GM19193 (cell line): Measurements from ENCODE around the gene HOXA9.

Source experiments
- POLR2A ChIP-seq: IDR thresholded peaks from 4 replicates; pipeline ENCODE4 v1.6.1; 2011; ENCODE audit not compliant: insufficient read depth, insufficient read length; ENCODE audit errors: extremely low read depth

Gene HOXA9

GRCh38 chr7:27169658-27170425 lies 4.5 kb upstream of the HOXA9 start:
- TF ChIP-seq POLR2A, result no peak

GRCh38 chr7:27168265-27168947 lies 3.1 kb upstream of the HOXA9 start:
- TF ChIP-seq POLR2A, result no peak

DNA sequence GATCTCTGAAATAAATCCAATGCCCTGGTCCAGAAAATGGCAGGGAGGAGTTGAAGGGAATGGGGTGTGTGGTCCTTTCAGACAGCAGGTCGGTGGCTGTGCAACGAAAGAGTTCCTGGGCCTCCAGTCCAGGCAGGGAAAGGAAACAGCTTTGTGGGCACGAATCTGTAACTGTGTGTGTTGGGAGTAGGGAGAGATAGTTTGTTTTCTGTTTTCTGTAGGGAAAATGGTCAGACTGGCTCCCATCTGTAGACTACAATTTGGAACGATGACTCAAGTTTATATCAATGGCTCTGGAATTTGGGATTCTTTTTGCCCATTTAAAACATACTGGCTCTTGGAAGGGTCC lies 2.6 kb upstream of the HOXA9 start:
- no peak for TF ChIP-seq POLR2A

DNA sequence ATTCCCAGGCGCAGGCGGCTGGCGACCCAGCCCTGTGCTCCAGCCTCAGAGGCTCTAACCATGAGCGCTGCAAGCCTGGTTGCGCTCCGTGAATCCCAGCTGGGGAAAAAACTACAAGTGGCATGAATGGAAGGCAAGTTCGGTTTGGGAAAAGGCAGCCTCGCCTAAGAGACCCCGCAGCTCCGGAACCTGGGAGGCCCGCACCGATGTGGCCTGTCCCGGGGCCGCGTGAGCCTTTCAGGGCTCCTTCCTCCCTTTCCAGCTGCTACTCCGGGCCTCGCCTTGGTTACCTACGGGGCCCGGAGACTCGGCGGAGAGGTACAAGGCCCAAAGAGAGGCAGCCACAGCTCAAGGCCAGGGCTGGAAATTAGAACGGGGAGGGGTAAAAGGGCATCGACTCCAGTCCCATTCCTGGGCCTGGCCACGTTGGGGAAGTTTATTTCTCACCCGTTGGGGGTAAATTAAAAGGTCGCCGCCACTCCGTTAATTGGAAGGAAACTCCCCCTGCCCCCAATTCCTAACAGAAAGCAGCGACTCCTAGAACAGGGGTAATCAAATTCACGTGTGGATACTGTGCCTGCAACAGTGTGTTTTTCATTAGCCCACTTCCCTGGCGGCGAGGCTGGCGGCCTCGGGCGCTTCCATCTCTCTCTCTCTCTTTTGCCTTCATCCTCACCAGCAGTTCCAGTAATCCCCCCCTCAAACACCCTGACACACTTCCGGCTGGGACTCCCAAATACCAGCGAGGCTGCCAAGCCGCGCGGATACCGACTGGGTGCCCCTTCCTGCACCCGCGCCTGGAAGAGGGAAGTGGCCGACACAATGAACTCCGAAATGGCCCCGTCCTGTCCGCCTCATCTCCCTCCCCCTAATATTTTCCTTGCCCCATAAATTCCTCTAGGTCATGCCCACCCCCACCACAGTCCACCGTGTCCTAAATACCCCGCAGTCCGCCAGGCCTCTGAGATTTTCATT lies 1.5 kb upstream of the HOXA9 start:
- no peak for TF ChIP-seq POLR2A

GRCh38 chr7:27165996-27166530 lies 726 bp upstream of the HOXA9 start:
- no peak for TF ChIP-seq POLR2A

DNA sequence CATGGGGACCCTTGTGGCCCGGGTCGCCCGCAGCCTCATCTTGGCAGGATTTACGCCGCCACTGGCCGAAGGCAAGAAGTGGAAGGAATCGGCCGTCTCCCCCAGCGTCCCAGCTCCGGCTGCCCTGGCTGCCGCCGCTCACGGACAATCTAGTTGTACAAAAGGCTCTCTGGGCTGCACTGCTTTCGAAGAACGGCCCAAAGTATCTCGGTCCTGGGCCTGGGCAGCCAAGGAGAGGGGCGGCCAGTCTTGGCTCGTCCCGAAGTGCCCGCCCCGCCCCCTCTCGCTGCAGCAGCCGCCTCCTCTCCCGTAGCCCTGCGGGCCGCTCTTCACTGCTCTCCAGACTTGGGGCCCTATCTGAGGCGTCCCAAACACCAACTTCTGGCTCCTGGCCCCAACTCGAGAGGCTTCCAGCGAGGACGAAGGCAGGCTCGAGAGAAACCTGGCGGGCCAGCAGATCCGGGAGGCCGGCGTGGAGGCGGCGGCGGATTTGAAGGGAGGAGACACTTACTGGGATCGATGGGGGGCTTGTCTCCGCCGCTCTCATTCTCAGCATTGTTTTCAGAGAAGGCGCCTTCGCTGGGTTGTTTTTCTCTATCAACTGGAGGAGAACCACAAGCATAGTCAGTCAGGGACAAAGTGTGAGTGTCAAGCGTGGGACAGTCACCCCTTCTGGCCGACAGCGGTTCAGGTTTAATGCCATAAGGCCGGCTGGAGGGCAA lies 809 bp downstream of the HOXA9 start:
- no peak for TF ChIP-seq POLR2A

- no peak for TF ChIP-seq POLR2A
Observed at GRCh38 chr7:27164045-27164366, 1.3 kb downstream of the HOXA9 start.

DNA sequence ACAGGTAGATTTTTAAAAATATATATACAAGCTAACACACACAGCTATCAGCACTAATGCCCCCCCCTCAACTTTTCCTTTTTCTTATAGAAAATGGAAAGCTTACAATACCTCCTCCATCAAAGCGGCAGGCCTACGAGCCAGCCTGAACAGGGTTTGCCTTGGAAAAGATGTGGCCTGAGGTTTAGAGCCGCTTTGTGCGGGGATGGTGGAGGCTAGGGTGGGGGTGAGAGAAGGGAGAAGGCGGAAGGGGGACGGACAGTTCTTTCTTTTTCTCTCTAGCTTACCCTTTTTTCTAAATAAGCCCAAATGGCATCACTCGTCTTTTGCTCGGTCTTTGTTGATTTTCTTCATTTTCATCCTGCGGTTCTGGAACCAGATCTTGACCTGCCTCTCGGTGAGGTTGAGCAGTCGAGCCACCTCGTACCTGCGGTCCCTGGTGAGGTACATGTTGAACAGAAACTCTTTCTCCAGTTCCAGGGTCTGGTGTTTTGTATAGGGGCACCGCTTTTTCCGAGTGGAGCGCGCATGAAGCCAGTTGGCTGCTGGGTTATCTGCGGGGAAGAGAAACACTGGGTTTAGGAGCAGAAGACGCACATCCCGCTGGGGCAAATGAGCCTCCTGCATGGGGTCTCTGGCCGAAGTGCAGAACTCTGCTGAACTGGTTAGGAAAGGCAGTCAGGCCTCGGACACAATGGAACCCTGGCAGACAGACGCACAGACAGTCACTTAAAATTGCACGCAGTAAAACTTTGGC lies 1.9 kb downstream of the HOXA9 start:
- TF ChIP-seq POLR2A, result no peak

DNA sequence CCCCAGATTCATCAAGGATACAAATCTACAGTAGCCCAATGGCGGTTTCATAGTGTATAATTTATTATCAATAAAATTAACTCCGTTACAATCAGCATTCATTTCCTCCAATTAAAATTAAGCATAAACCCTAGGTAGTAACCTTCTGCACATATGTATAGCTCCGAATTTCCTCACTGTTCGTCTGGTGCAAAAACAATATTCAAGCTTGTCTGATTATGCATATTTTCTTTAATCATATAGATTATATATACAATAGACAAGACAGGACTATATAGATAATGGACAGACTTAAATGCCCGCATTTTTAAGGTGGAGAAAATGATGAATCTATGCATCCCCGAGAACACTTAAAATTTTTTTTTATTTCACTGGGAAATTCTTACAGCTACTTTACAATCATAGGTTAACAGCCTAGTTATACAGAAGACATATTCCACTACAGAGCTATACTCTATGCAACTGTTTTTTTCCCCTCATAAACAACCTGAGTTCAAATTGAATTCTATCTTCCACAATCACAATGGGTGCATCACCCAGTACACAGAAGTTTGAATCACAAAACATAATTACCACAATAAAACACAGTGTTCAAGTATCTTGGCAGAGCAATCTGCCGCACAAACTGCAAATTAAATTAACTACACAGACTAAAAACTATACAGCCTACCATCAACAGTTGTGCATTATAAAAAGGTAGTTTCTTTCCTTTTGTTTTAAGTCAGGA lies 2.6 kb downstream of the HOXA9 start:
- no peak for TF ChIP-seq POLR2A

DNA sequence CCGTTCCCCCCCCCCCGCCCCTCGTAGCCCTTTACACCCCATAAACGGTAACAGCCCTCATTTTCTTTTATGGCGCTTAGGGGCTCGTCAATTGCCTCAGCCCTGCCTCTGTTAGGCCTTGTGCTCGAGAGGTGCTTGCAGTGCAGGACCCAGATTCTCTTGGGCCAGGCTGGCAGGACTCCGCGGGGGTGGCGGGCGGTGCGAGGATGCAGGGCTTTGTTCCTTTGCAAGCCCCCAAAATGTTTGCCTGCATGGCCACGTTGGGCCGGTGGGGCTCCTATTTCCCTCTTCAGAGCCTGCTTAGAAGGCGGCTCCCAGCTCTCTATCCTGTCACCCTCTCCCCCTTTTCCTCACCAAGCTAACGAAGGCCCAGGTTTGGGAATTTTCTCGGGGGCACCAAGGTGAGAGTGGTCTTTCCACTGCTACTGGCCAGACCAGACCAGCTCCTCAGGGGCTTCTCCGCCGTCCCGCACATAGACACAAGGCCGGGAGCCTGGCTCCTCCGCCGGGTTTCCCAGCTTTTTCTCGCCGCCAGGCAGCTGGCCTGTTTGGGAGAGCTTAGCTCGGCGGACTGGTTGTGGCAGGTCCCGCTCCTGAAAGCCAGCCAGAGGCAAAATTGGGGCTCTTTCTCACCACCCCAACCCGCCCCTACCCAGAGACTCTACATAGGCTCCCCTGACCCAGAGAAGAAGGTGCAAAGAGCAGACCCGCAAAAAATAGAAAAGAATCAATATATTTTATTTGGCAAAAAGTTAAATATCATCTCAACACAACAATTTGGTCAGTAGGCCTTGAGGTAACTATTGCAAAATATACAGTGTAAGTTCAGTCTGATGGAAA lies 3.4 kb downstream of the HOXA9 start:
- TF ChIP-seq POLR2A, result no peak

DNA sequence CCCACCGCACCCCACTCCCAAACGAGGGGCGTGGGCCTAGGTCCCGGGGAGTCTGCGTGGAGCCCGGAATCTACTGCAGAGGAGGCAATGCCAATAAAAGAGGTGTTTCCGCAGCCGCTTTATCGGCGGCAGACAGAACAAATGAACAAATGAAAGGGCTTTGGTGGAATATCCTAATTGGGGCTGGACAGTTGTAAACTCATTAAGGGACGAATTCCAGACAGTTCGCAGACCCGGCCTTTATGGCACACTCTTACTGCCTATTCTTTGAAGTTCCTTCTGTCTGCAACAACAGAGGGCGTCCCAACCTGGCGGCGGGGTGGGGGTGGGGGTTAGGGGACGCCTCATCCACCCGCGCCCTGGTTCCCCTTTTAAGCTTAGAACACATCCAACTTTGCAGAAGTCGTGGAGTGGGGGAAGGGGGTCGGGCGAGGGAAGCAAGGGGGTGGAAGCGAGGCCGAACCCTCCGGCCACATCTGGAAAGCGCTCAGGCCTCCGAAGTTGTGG lies 4.1 kb downstream of the HOXA9 start:
- no peak for TF ChIP-seq POLR2A

DNA sequence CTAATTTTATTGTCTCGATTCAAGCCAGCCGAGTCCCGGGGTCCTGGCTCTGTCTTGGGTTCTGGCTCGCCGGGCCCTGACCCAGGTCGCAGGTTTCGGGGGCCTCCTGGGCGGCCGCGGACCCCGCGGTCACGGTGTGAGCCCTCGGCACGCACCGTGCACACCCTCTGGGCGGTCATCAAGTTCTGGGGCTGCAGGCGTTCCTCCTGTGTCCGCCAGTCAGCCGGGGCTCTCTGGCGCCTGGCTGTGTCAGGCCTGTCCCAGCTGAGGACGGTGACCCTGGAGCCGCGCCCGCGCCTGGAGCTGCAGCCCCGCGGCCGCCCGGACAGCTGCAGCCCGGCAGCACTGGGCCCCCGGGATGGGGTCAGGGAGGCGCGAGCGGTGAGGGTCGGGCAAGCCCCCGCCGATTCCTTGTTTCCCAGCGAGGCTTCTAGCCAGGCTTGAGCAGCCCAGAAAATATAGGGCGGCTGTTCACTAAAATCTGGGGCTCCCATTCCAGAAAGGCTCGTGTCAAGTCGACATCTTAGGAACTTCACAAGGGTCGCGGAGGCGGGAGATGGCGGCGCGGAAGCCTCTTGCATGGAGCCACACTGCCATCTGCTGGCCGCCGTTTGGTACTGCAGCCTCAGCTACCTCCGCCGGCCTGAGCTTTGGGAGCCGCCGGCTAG lies 4.7 kb downstream of the HOXA9 start:
- TF ChIP-seq POLR2A, result no peak
